Ascending aorta (tissue), 2 donors: ENCODE measurements around the gene ONECUT3. TPM values are rescaled to one million over a fixed set of nuclear protein-coding genes. Genes with fewer than 3 reads are reported as not detected.

ENCODE experiments used
- DNase-seq, 2 donors: peaks; one replicate each; pipeline ENCODE4 v3.0.0-alpha.2; 2019; ENCODE audit warnings: low spot score in 2 of 2
- H3K27ac ChIP-seq, 2 donors: fragments of 200-600 bp; sonication (generic); one replicate each; pipeline ENCODE4 v1.5.1; 2016 to 2017; ENCODE audit warnings: mild to moderate bottlenecking in 1 of 2
- H3K27me3 ChIP-seq: fragments of 200-600 bp; sonication (generic); one replicate; pipeline ENCODE4 v1.5.1; 2017
- H3K36me3 ChIP-seq, 2 donors: fragments of 200-600 bp; sonication (generic); one replicate each; pipeline ENCODE4 v1.5.1; 2016
- H3K4me1 ChIP-seq, 2 donors: fragments of 200-600 bp; sonication (generic); one replicate each; pipeline ENCODE4 v1.5.1; 2016 to 2017; ENCODE audit warnings: mild to moderate bottlenecking in 1 of 2
- H3K4me3 ChIP-seq, 2 donors: fragments of 200-600 bp; sonication (generic); one replicate each; pipeline ENCODE4 v1.5.1; 2016 to 2017; ENCODE audit warnings: mild to moderate bottlenecking in 1 of 2
- H3K9me3 ChIP-seq, 2 donors: fragments of 200-600 bp; sonication (generic); one replicate each; pipeline ENCODE4 v1.5.1; 2016
- CTCF ChIP-seq, 3 experiments: fragments of 200-600 bp in 2 of 3; fragments of 450-650 bp in 1 of 3; sonication (generic) in 2 of 3; IDR thresholded peaks; one replicate each; pipeline ENCODE4 v1.5.1; 2016 to 2019; ENCODE audit warnings: antibody characterized with exemption in 3 of 3, mild to moderate bottlenecking in 1 of 3, moderate library complexity in 1 of 3
- intact Hi-C: fragments of 100-400 bp; cut with DNase I; formaldehyde crosslinking; loops from one replicate; pipeline ENCODE4 v1.15.1; 2023
- total RNA-seq: library from RNA; depleted of rRNA; stranded (reverse); fragments of >200 nt; gene quantifications from one replicate; pipeline ENCODE4 v1.1.0, GENCODE V29; 2016

ONECUT3 gene
- total RNA-seq, 1 donor from 2014 or later: not detected

- Histone ChIP-seq H3K27ac (no peak overlapping the region), H3K36me3 (no peaks in the 10 kb centered on the region), H3K27me3 (peaks cover 41% of the 10 kb centered on the region), H3K4me1 (peaks cover 9 to 22% of the 10 kb centered on the region in 2 donors), H3K4me3 (no peak overlapping the region), H3K9me3 (no peaks in the 10 kb centered on the region)
- no peak for TF ChIP-seq CTCF (IDR thresholded peaks at IDR 0.05)
- DNase-seq: no peak
- intact Hi-C loops: no loop called here
Observed at GRCh38 chr19:1747285-1748114, 5.8 kb upstream of the ONECUT3 start.

- DNase-seq: no peak
- H3K36me3 ChIP-seq: no peaks in the 10 kb centered on the region
- intact Hi-C loops: no loop called here
- H3K9me3 ChIP-seq: no peaks in the 10 kb centered on the region
- H3K4me3 ChIP-seq: peak overlapping the region in 1 of 2 donors; percentile 35
- no peak overlapping the region for H3K27ac ChIP-seq
- TF ChIP-seq CTCF (IDR thresholded peaks at IDR 0.05): no peak
- H3K27me3 ChIP-seq: peaks cover 44% of the 10 kb centered on the region
- peaks cover 9 to 22% of the 10 kb centered on the region in 2 donors for H3K4me1 ChIP-seq
Observed at GRCh38 chr19:1748115-1748872, 5.0 kb upstream of the ONECUT3 start.

GRCh38 chr19:1748873-1749341 is 4.4 kb upstream of the ONECUT3 start:
- no peak for DNase-seq
- peaks cover 44% of the 10 kb centered on the region for H3K27me3 ChIP-seq
- intact Hi-C loops: no loop called here
- H3K4me3 ChIP-seq: peak overlapping the region in 1 of 2 donors; percentile 35
- H3K9me3 ChIP-seq: no peaks in the 10 kb centered on the region
- no peaks in the 10 kb centered on the region for H3K36me3 ChIP-seq
- no peak for TF ChIP-seq CTCF (IDR thresholded peaks at IDR 0.05)
- no peak overlapping the region for H3K27ac ChIP-seq
- H3K4me1 ChIP-seq: peaks cover 9 to 22% of the 10 kb centered on the region in 2 donors

GRCh38 chr19:1749373-1750342 is 3.6 kb upstream of the ONECUT3 start:
- Histone ChIP-seq H3K4me3 (peak overlapping the region; percentile 2 to 35), H3K27ac (no peak overlapping the region), H3K4me1 (peaks cover 9 to 22% of the 10 kb centered on the region in 2 donors), H3K36me3 (no peaks in the 10 kb centered on the region), H3K27me3 (peaks cover 47% of the 10 kb centered on the region), H3K9me3 (no peaks in the 10 kb centered on the region)
- TF ChIP-seq CTCF (IDR thresholded peaks at IDR 0.05): no peak
- intact Hi-C loops: no loop called here
- no peak for DNase-seq
